Astrocyte of the spinal cord (primary cell): ENCODE measurements around the gene PLEKHA4.

ENCODE experiments used
- DNase-seq: peaks from one replicate; pipeline ENCODE4 v3.0.0; 2011; ENCODE audit warnings: low read depth, low spot score
- H3K4me3 ChIP-seq: 2 replicates; pipeline ENCODE4 v1.5.1; 2011; ENCODE audit warnings: low read depth, mild to moderate bottlenecking, low read length, moderate library complexity
- in situ Hi-C: cut with HindIII; loops from 2 replicates; pipeline ENCODE4 v1.10.0; 2017; ENCODE audit warnings: low sequenced_read_pairs
- TF ChIP-seq, protein P1 (sequence below): IDR thresholded peaks from 2 replicates; pipeline ENCODE4 v1.5.1; 2012; ENCODE audit warnings: low read depth, mild to moderate bottlenecking, low read length, inconsistent platforms

Gene PLEKHA4

GRCh38 chr19:48806818-48807589 lies 61.4 kb downstream of the PLEKHA4 start:
- in situ Hi-C loops: no loop called here
- DNase-seq: no peak
- no peak overlapping the region for H3K4me3 ChIP-seq
- TF ChIP-seq, protein P1, sequence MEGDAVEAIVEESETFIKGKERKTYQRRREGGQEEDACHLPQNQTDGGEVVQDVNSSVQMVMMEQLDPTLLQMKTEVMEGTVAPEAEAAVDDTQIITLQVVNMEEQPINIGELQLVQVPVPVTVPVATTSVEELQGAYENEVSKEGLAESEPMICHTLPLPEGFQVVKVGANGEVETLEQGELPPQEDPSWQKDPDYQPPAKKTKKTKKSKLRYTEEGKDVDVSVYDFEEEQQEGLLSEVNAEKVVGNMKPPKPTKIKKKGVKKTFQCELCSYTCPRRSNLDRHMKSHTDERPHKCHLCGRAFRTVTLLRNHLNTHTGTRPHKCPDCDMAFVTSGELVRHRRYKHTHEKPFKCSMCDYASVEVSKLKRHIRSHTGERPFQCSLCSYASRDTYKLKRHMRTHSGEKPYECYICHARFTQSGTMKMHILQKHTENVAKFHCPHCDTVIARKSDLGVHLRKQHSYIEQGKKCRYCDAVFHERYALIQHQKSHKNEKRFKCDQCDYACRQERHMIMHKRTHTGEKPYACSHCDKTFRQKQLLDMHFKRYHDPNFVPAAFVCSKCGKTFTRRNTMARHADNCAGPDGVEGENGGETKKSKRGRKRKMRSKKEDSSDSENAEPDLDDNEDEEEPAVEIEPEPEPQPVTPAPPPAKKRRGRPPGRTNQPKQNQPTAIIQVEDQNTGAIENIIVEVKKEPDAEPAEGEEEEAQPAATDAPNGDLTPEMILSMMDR: no peak

DNA sequence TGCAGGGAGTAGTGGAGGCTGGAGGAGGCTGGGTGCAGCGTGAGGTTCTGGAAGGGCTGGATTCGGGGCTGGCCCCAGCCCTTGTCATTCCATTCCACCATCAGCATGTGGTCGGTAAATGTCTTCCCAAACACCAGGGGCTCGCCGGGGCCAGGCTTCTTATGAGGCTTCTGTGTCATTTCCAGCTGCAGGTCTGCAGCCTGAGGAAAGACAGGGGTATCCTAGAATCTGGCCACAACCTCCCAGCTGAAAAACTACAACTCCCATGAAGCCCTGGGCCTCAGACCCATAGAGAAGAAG lies 61.9 kb downstream of the PLEKHA4 start:
- no peak overlapping the region for H3K4me3 ChIP-seq
- TF ChIP-seq, protein P1: no peak

DNA sequence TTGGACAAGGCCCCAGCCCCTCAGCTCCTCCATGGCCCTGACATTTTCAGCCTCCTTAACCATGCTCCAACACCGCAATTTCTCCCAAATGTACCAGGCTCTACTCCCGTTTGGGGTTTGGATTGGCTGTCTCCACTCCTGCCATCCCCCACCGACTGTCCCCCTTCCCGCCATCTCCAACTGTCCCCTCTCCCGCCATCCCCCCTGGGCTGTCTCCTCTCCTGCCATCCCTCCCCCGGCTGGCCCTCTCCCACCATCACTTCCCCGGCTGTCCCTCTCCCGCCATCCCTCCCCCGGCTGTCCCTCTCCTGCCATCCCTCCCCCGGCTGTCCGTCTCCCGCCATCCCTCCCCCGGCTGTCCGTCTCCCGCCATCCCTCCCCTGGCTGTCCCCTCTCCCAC lies 63.0 kb downstream of the PLEKHA4 start:
- in situ Hi-C loops: no loop called here
- TF ChIP-seq, protein P1: no peak
- DNase-seq: no peak

More for the DNA sequence above, 61.9 kb downstream of the PLEKHA4 start:
- DNase-seq: peak; percentile 37
- in situ Hi-C loops: no loop called here

GRCh38 chr19:48804496-48804895 lies 63.9 kb downstream of the PLEKHA4 start:
- in situ Hi-C loops: no loop called here
- H3K4me3 ChIP-seq: no peak overlapping the region
- no peak for DNase-seq
- TF ChIP-seq, protein P1: no peak

More for the DNA sequence above, 63.0 kb downstream of the PLEKHA4 start:
- H3K4me3 ChIP-seq: no peak overlapping the region

DNA sequence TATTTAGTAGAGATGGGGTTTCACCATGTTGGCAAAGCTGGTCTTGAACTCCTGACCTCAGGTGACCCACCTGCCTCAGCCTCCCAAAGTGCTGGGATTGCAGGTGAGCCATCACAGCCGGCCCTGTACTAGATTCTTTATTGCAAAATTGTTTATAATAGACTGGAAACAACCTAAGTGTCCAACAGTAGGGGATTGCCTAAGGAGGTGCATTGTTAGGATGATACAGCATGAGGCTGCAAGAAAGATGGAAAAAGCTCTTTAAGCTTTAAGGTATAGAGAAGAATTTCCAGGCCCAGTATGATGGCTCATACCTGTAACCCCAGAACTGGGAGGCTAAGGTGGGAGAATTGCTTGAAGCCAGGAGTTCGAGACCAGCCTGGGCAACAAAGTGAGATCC lies 65.8 kb downstream of the PLEKHA4 start:
- in situ Hi-C loops: no loop called here
- TF ChIP-seq, protein P1: no peak
- no peak overlapping the region for H3K4me3 ChIP-seq
- DNase-seq: no peak

DNA sequence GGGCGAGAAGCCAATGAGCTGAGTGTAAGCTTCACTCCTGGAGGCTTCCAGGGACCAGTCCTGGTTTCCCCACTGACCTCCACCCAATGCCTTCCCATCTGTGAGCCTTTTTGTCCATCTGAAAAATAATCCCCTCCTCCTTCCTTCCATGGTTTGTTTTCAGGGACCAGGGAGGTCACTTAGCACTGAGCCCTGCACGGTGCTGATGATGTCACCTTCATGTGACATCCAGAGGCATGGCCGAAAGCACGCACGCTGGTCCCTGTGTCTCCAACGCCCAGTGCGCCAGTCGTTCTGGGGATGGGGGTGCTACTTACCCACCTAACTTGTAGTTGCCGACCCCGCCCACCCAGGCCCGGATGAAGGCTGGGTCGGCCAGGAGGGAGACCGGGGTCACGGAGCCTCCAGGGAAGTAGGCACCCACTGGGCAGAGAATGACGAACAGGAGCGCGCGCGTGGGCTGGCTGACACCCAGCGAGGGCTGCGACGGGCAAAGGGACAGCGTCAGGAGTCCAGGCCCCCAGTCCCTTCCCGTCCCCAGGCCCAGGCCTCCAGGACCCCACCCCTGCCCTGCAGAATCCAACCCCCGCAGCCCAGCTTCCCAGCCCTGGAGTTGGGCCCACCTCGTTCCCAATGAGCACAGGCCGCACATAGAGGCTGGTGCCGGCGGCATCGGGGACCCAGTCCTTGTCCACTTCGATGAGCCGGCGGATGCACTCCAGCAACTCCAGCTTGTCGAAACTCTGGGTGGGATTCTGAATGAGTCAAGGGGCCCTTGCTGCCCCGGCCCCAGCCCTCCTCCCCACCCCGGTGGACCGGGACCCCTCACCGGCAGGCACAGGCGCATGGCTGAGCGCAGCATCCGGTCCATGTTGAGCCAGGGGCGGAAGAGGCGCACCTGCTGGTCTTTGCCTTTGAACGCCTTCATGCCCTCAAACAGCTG lies 68.8 kb downstream of the PLEKHA4 start:
- no peak for DNase-seq
- in situ Hi-C loops: no loop called here
- H3K4me3 ChIP-seq: no peak overlapping the region
- TF ChIP-seq, protein P1: no peak
